Cortex of kidney (tissue), 1 donor: ENCODE data around the gene CTTN.

Experiments used
- DNase-seq: peaks from one replicate; lab custom pipeline; 2025; lab: John Stamatoyannopoulos, UW

CTTN gene

GRCh38 chr11:70455354-70455753 lies 57.0 kb downstream of the CTTN start:
- no peak for DNase-seq

- no peak for DNase-seq
Measured at GRCh38 chr11:70456921-70457532, 58.7 kb downstream of the CTTN start.

- DNase-seq = no peak
Measured at GRCh38 chr11:70458736-70459135, 60.4 kb downstream of the CTTN start.

- DNase-seq = no peak
Measured at GRCh38 chr11:70460111-70460510, 61.8 kb downstream of the CTTN start.

GRCh38 chr11:70460964-70461363 lies 62.6 kb downstream of the CTTN start:
- DNase-seq = no peak

GRCh38 chr11:70462818-70463477 lies 64.6 kb downstream of the CTTN start:
- DNase-seq = no peak

GRCh38 chr11:70463478-70464255 lies 65.3 kb downstream of the CTTN start:
- no peak for DNase-seq

GRCh38 chr11:70464509-70465361 lies 66.4 kb downstream of the CTTN start:
- no peak for DNase-seq

GRCh38 chr11:70466154-70466553 lies 67.8 kb downstream of the CTTN start:
- DNase-seq = no peak

GRCh38 chr11:70466596-70466995 lies 68.3 kb downstream of the CTTN start:
- no peak for DNase-seq

GRCh38 chr11:70467201-70468085 lies 69.1 kb downstream of the CTTN start:
- no peak for DNase-seq

GRCh38 chr11:70468256-70469195 lies 70.2 kb downstream of the CTTN start:
- no peak for DNase-seq

- DNase-seq = no peak
Measured at GRCh38 chr11:70470127-70470526, 71.8 kb downstream of the CTTN start.

GRCh38 chr11:70471254-70471653 lies 72.9 kb downstream of the CTTN start:
- no peak for DNase-seq

- no peak for DNase-seq
Measured at GRCh38 chr11:70472240-70472639, 73.9 kb downstream of the CTTN start.

- no peak for DNase-seq
Measured at GRCh38 chr11:70473186-70473872, 75.0 kb downstream of the CTTN start.

- DNase-seq = no peak
Measured at GRCh38 chr11:70473873-70474690, 75.8 kb downstream of the CTTN start.

GRCh38 chr11:70474710-70475109 lies 76.4 kb downstream of the CTTN start:
- no peak for DNase-seq

- DNase-seq = no peak
Measured at GRCh38 chr11:70476669-70477068, 78.3 kb downstream of the CTTN start.
